NCI-H1436 treated with DMSO at 0.1 percent for 48 hours (cell line): ENCODE measurements around the gene PRC1.
"Not testable (repeated sequence)": the region's sequence is repeated elsewhere in the genome, so short reads cannot be mapped to it uniquely, and the experiment has no call there.

Source experiments
- DNase-seq: peaks from one replicate; lab custom pipeline; 2025; lab: John Stamatoyannopoulos, UW

PRC1 gene

GRCh38 chr15:90933301-90933700, 61.0 kb downstream of the PRC1 start:
- DNase-seq: no peak

- DNase-seq: no peak
Measured at GRCh38 chr15:90932660-90932991, 61.7 kb downstream of the PRC1 start.

- peak; percentile 59 for DNase-seq
Measured at GRCh38 chr15:90931828-90932659, 62.3 kb downstream of the PRC1 start, which contains the start of gene HDDC3. HDDC3 (minus strand) TSS chr15:90932549; CDS start chr15:90932540, 9 bp downstream.

- DNase-seq: no peak
Measured at GRCh38 chr15:90931575-90931827, 62.8 kb downstream of the PRC1 start.

- DNase-seq: no peak
Measured at GRCh38 chr15:90930861-90931574, 63.3 kb downstream of the PRC1 start.

- no peak for DNase-seq
Measured at GRCh38 chr15:90929246-90930019, 64.9 kb downstream of the PRC1 start.

- not testable (repeated sequence) for DNase-seq
Measured at GRCh38 chr15:90928106-90928505, 66.2 kb downstream of the PRC1 start.

- not testable (repeated sequence) for DNase-seq
Measured at GRCh38 chr15:90926766-90927165, 67.6 kb downstream of the PRC1 start.

- DNase-seq: no peak
Measured at GRCh38 chr15:90924375-90924774, 70.0 kb downstream of the PRC1 start.

GRCh38 chr15:90922712-90923322, 71.5 kb downstream of the PRC1 start:
- DNase-seq: not testable (repeated sequence)

GRCh38 chr15:90921887-90922286, 72.4 kb downstream of the PRC1 start:
- no peak for DNase-seq

GRCh38 chr15:90918835-90919234, 75.5 kb downstream of the PRC1 start:
- DNase-seq: no peak

- no peak for DNase-seq
Measured at GRCh38 chr15:90918034-90918788, 76.1 kb downstream of the PRC1 start.

GRCh38 chr15:90917569-90917968, 76.8 kb downstream of the PRC1 start:
- no peak for DNase-seq

- DNase-seq: no peak
Measured at GRCh38 chr15:90916461-90916860, 77.9 kb downstream of the PRC1 start.
